GM21381 (cell line): ENCODE data around the gene ATF7IP2.
"Not testable (repeated sequence)": the region's sequence is repeated elsewhere in the genome, so short reads cannot be mapped to it uniquely, and the experiment has no call there.

ENCODE experiments used
- ATAC-seq: cut with Tn5 transposase; IDR thresholded peaks from one replicate; pipeline ENCODE4 v1.9.1; 2021; ENCODE audit warnings: mild to moderate bottlenecking, moderate library complexity; ENCODE audit not compliant: unreplicated experiment

Gene ATF7IP2

DNA sequence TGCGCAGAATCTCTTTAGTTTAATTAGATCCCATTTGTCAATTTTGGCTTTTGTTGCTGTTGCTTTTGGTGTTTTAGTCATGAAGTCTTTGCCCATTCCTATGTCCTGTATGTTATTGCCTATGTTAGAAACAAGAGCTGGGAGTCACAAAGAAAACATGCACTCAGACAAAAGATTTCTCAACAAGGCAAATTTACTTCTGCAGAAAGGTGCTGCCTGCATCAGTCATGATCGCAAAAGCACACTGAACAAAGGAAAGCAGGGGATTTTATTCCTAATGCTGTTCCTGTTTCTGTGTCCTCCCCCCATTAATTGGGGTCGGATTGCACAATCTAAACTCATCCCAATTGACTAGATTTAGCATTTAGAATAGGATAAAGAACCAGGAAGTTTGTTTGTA, 55.9 kb downstream of the ATF7IP2 start:
- no peak for ATAC-seq

DNA sequence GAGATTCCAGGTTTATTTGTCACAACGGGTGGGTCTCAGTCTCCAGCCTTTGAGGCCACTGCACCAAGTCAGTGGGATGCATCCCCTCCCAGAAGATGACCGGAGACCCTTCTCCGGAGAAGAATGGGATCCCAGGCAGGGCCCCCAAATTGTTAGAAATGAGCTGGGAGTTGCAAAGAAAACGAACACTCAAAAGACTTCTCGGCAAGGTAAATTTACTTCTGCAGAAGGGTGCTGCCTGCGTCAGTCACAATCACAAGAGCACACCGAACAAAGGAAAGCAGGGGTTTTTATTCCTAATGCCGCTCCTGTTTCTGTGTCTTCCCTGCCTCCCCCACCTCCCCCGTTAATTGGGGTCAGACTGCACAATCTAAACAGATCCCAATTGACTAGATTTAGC, 61.4 kb downstream of the ATF7IP2 start:
- no peak for ATAC-seq

- ATAC-seq = not testable (repeated sequence)
Observed at GRCh38 chr16:10452208-10453158, 66.6 kb downstream of the ATF7IP2 start.

- ATAC-seq = no peak
Observed at GRCh38 chr16:10453159-10453510, 67.3 kb downstream of the ATF7IP2 start.

DNA sequence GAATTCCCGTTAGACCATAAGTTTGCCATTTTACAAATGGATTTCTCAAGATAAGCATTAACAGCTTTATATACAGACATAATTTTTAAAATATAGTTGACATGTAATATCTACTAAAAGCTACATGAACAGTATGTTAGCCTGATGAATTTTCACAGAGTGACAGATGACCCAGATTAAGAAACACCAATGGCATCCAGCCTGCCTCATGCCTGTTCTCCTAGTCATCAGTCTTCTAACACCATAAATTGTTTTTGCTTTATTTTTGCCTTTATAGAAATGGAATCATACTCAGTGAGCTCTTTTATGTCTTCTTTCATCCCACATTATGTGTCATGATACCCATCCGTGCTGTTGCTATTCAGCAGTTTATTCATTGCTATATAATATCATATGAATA, 80.0 kb downstream of the ATF7IP2 start:
- no peak for ATAC-seq

DNA sequence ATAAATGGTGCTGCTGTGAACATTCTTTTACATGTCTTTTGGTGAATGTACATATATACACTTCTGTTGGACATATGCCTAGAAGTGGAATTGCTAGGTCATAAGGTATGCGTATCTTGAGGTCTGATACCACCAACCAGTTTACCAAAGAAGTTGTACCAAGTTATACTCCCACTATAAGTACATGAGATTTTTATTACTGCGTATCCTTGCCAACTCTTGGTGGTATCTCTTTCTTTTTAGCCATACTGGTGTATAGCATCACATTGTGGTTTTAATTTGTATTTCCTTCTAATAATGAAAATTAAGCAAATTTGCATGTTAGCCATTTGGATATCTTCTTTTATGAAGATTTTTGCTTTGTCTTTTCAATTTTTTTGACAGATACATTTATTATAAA, 80.5 kb downstream of the ATF7IP2 start:
- no peak for ATAC-seq

DNA sequence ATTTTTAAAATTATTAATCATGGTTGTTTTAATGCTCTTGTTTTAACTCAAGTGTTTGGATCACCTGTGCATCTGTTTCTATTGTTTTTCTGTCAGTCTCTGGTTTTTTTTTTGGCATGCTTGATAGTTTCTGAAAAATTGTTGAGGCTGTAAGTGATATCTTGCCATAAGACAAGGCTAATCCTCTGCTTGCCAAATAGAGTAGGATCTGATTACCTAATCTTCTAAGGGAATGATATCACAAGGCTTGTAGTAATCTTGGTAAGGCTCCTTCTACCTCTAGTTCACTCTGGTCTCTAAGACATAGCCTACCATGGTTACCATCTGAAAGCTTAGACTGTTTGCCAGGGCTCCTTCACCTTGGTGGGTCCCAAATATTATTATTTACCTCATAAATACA, 81.0 kb downstream of the ATF7IP2 start:
- no peak for ATAC-seq

DNA sequence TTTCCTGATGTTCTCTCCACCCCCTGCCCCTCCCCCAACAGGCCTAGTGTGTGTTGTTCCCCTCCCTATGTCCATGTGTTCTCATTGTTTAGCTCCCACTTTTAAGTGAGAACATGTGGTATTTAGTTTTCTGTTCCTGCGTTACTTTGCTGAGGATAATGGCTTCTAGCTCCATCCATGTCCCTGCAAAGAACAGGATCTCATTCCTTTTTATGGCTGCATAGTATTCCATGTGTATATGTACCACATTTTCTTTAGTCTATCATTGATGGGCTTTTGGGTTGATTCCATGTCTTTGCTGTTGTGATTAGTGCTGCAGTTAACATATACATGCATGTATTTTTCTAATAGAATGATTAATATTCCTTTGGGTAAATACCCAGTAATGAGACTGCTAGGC, 90.8 kb downstream of the ATF7IP2 start:
- not testable (repeated sequence) for ATAC-seq

GRCh38 chr16:10480151-10480550, 94.3 kb downstream of the ATF7IP2 start:
- ATAC-seq = no peak

- no peak for ATAC-seq
Observed at GRCh38 chr16:10485159-10485558, 99.3 kb downstream of the ATF7IP2 start.

DNA sequence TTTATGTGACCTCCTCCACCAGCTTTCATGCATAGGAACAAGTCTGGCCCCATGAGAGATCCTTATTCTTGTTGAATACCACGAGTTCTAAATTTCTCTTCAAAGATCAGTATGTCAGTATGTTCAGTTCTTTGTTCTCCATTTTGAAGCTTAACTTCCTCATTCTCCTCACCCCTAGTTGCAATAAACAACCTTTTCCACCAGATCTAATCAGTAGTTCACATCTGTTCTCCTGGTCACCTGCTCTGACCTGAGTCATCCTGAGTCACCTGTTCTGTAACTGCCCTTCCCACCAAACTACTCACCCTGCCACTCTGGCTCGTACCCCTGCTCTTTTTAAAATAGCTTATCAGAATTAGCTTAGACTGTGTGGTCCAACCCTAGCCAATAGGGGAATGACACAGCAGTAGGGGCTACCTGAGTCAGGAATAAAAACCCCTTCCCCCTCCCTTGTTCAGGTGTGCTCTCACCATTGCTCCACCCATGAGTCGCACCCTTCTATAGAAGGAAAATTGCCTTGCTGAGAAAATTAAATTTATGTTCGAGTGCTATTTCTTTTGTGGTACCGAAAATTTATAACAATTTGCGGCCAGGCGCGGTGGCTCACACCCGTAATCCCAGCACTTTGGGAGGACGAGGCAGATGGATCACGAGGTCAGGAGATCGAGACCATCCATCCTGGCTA, 100.0 kb downstream of the ATF7IP2 start:
- no peak for ATAC-seq

GRCh38 chr16:10490141-10490540, 104.3 kb downstream of the ATF7IP2 start:
- no peak for ATAC-seq

GRCh38 chr16:10493276-10493675, 107.4 kb downstream of the ATF7IP2 start:
- no peak for ATAC-seq

DNA sequence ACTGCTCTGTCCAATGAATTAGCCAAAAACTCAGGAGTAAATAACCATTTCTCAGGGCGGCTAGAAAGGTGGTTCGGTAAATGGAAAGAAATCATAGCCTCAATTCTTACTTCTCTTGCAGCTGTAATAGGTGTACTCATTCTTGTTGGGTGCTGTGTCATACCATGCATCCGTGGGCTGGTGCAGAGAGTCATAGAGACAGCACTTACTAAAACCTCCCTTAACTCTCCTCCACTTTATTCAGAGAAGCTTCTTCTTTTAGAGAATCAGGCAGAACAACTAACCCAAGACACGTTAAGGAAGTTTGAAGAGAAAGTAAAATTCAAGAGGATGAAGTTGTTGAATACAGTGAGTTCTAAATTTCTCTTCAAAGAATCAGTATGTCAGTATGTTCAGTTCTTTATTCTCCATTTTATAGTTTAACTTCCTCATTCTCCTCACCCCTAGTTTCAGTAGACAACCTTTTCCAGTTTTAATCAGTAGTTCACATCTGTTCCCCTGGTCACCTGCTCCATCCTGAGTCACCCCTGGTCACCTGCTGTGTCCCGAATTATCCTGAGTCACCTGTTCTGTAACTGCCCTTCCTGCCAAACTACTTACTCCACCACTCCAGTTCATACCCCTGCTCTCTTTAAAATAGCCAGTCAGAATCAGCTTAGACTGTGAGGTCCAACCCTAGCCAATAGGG, 108.6 kb downstream of the ATF7IP2 start:
- ATAC-seq = no peak

- no peak for ATAC-seq
Observed at GRCh38 chr16:10495031-10495345, 109.1 kb downstream of the ATF7IP2 start.

DNA sequence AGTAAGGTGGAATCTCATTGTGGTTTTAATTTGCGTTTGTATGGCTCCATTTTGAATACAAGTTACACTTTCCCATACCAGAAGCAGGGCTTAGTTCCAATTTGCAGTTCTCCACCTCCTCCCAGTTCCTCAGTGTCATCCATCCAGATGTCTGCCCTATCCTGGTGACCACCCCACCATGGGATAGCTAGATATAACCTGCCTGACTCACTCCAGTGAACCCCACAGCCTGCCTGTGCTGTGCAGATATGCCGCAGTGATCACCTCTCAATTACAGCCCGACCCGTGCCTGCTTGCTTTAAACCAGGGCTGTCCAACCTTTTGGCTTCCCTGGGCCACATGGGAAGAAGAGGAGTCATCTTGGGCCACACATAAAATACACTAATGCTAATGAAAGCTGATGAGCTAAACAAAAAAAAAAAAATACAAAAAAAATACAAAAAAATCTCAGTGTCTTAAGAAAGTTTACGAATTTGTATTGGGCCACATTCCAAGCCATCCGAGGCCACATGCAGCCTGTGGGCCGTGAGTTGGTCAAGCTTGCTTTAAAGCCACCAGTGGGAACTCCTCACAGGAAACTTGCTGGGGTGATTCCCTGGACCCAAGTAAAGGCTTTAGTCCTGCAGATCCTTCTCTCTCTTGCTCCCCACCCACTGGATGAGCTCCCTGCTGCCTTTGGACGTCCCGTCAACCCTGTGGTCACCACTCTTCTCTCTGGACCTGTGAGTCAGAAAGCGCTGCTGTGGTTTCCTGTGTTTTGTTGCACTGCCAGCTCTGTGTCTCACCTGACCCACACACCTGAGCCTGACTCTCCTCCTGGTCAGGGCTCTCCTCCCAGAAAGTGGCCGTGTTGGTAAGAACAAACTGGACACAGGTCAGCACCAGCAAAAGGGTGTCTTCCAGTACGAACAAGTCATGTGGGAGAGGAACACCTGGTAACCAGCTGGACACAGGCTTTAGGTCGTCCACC, 111.6 kb downstream of the ATF7IP2 start:
- ATAC-seq = no peak

DNA sequence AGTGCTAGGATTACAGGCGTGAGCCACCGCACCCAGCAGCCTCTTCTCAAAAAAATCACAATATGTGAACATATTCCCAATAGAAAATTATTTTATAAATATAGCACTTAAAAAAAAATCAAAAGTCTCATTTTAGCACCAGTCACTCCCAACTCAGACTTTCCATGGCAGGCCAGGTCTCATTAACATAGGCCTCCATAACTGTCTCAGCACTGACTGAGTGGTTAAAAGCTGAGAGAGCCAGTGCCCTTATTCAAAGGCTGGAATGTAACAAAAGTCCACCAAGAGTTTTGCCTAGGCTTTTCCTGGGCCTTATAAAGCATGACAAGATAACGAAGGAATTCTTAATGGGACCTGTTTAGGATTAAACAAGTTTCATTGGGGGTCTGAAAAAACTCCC, 114.7 kb downstream of the ATF7IP2 start:
- no peak for ATAC-seq

DNA sequence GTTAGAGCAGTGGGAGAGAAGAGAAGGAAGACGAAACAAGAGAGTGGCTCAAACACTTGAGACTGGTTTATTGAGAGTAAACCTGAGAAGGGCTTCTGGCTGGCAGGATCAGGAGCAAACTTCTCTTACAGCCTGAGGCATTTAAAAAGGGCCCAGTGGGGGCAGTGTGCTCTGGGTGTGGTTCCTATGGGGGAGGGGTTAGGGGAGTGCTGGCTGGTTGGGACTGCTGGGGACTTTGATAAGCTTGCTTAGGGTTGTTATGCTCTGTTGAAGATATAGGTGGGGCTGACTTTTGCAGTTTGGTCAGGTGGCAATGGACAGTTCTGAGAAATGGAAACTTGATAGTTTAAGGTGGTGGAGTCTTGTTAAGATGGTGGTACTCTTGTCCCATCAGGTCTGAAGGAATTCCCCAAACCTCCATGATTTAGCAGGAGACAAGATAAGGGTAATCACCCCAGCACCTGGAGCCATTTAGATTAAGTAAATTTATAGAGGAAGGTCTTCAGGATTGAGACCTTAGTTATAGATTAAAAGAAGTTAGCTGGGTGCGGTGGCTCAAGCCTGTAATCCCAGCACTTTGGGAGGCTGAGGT, 115.3 kb downstream of the ATF7IP2 start:
- no peak for ATAC-seq

DNA sequence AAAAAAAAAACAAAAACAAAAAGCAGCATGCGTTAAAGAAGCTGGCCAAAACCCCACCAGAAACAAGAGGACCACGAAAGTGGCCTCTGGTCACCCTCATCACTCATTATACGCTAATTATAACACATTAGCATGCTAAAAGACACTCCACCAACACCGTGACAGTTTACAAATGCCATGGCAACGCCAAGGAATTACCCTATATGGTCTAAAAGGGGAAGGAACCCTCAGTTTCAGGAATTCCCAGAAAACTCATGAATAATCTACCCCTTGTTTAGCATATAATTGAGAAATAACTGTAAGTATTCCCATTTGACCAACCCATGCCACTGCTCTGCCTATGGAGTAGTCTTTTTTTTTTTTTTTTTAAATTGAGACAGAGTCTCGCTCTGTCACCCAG, 116.9 kb downstream of the ATF7IP2 start:
- no peak for ATAC-seq

GRCh38 chr16:10504404-10504885, 118.6 kb downstream of the ATF7IP2 start:
- no peak for ATAC-seq
